Gastroesophageal sphincter (tissue), 4 donors: ENCODE measurements around the gene KRT34. TPM values are rescaled to one million over a fixed set of nuclear protein-coding genes. Genes with fewer than 3 reads are reported as not detected.
"Not testable (repeated sequence)": the region's sequence is repeated elsewhere in the genome, so short reads cannot be mapped to it uniquely, and the experiment has no call there.

Experiments
- ATAC-seq: fragments of 150-250 bp; one replicate; pipeline ENCODE4 v1.9.1; 2016; ENCODE audit warnings: mild to moderate bottlenecking, moderate library complexity
- H3K27ac ChIP-seq, 4 donors: fragments of 200-600 bp; sonication (generic) in 3 of 4; 1 replicate in 3 of 4; 2 replicates in 1 of 4; pipeline ENCODE4 v1.5.1; 2016 to 2019
- H3K27me3 ChIP-seq: fragments of 200-600 bp; sonication (generic); one replicate; pipeline ENCODE4 v1.5.1; 2019
- H3K36me3 ChIP-seq, 2 donors: fragments of 200-600 bp; sonication (generic); one replicate each; pipeline ENCODE4 v1.5.1; 2019; ENCODE audit warnings: control low read depth in 1 of 2
- H3K4me1 ChIP-seq, 3 donors: fragments of 200-600 bp; sonication (generic); 1 replicate in 2 of 3; 2 replicates in 1 of 3; pipeline ENCODE4 v1.5.1; 2016 to 2019; ENCODE audit warnings: control low read depth in 2 of 3
- H3K4me3 ChIP-seq, 2 donors: fragments of 200-600 bp; sonication (generic); one replicate each; pipeline ENCODE4 v1.5.1; 2019; ENCODE audit warnings: mild to moderate bottlenecking in 1 of 2, moderate library complexity in 1 of 2
- H3K9me3 ChIP-seq, 3 donors: fragments of 200-600 bp; sonication (generic); one replicate each; pipeline ENCODE4 v1.5.1; 2017 to 2019; ENCODE audit warnings: control low read depth in 2 of 3
- CTCF ChIP-seq, 4 experiments: fragments of 200-600 bp in 2 of 4; fragments of 450-650 bp in 2 of 4; sonication (generic) in 1 of 4; IDR thresholded peaks; one replicate each; pipeline ENCODE4 v1.5.1; 2017 to 2019; ENCODE audit warnings: antibody characterized with exemption in 4 of 4, mild to moderate bottlenecking in 2 of 4, moderate library complexity in 2 of 4
- EP300 ChIP-seq: sonication (generic); formaldehyde crosslinking; IDR thresholded peaks from one replicate; pipeline ENCODE4 v1.6.1; 2017; ENCODE audit warnings: antibody characterized with exemption, mild to moderate bottlenecking
- POLR2A ChIP-seq, 2 donors: fragments of 450-650 bp; IDR thresholded peaks; one replicate each; pipeline ENCODE4 v1.6.1; 2017; ENCODE audit warnings: antibody characterized with exemption in 2 of 2, mild to moderate bottlenecking in 2 of 2, moderate library complexity in 1 of 2
- POLR2AphosphoS5 ChIP-seq: sonication (generic); formaldehyde crosslinking; IDR thresholded peaks from one replicate; pipeline ENCODE4 v1.6.1; 2017; ENCODE audit warnings: antibody characterized with exemption
- WGBS, 2 donors: methylation state at CpG; one replicate each; pipeline ENCODE4 v1.1.5; 2018; ENCODE audit warnings: low coverage in 1 of 2; 5-methylcytosine and 5-hydroxymethylcytosine counted together
- total RNA-seq, 4 donors: library from RNA; depleted of rRNA; stranded (reverse); fragments of >200 nt; gene quantifications; one replicate each; pipeline ENCODE4 v1.1.0, GENCODE V29; 2016

The KRT34 gene
- under 1 TPM in 1 of 4 donors, not detected in 3; 0.27 TPM for total RNA-seq

GRCh38 chr17:41381943-41382342 lies at the start of gene KRT34:
Gene KRT34, minus strand, starts transcription at chr17:41382306. Its CDS starts 60 bp downstream, at chr17:41382246.
- Histone ChIP-seq H3K27me3 (peaks cover 14% of the 10 kb centered on the region), H3K9me3 (peaks cover 0 to 14% (median 0%) of the 10 kb centered on the region in 3 donors)
- H3K4me1 ChIP-seq, ATAC-seq, H3K4me3 ChIP-seq, H3K27ac ChIP-seq, H3K36me3 ChIP-seq: not testable (repeated sequence)
- 100% methylated on average over 5 of the region's 13 CpGs; no CpG with 5 or more reads in 1 of the 2 donors for WGBS, 2 donors

DNA sequence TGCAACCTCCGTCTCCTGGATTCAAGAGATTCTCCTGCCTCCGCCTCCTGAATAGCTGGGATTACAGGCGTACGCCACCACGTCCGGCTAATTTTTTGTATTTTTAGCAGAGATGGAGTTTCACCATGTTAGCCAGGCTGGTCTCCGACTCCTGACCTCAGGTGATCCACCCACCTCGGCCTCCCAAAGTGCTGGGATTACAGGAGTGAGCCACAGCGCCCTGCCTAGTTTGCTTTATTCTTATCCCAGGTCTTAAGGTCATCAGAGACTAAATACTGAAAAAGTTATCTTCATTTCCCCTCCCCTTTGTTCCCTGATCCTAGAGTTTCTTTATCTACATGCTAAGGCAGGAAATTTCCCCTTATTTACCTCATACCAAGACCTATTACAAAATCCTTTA lies 48.3 kb upstream of the KRT34 start:
- not testable (repeated sequence) for H3K36me3 ChIP-seq, H3K4me1 ChIP-seq, ATAC-seq, H3K9me3 ChIP-seq, H3K27me3 ChIP-seq, H3K27ac ChIP-seq, H3K4me3 ChIP-seq
- 78 to 80% methylated on average over 1 to 9 of the region's 9 CpGs for WGBS, 2 donors

DNA sequence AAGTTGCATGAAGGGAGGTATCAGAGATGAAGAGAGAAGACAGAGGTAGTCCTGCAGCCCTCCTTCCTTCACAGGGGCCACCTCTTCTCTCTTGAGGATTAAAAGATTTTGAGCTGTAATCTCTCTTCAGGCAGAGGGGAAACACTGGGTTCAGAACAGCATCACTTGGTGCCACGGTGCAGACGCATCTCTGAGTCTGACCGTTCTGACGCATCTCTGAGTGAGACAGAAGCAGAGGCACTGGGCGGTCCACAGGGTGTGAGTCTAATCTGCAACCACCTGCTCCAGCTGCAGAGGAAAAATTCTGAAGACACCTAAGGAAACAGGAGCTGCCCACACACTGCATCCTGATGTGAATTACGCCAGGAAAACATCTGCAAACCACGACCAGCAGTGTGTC lies 47.6 kb upstream of the KRT34 start:
- Histone ChIP-seq H3K4me3 (no peak overlapping the region), H3K9me3 (no peaks in the 10 kb centered on the region), H3K4me1 (peaks cover 0 to 5% (median 0%) of the 10 kb centered on the region in 3 donors), H3K27me3 (no peaks in the 10 kb centered on the region), H3K27ac (no peak overlapping the region), H3K36me3 (no peaks in the 10 kb centered on the region)
- 74 to 80% methylated on average over 1 to 5 of the region's 7 CpGs for WGBS, 2 donors
- ATAC-seq: no peak
- TF ChIP-seq EP300: no peak
- no peak for TF ChIP-seq POLR2AphosphoS5
- TF ChIP-seq CTCF (IDR thresholded peaks at IDR 0.05): no peak
- TF ChIP-seq POLR2A (IDR thresholded peaks at IDR 0.05): no peak

- TF ChIP-seq CTCF (IDR thresholded peaks at IDR 0.05): no peak
- no peak for TF ChIP-seq EP300
- TF ChIP-seq POLR2A (IDR thresholded peaks at IDR 0.05): no peak
- TF ChIP-seq POLR2AphosphoS5: no peak
- Histone ChIP-seq H3K27ac (no peak overlapping the region), H3K27me3 (no peaks in the 10 kb centered on the region), H3K4me3 (no peak overlapping the region), H3K9me3 (no peaks in the 10 kb centered on the region), H3K4me1 (no peaks in the 10 kb centered on the region), H3K36me3 (no peaks in the 10 kb centered on the region)
- WGBS, 2 donors: 73 to 77% methylated on average over 2 to 4 of the region's 4 CpGs
- ATAC-seq: no peak
Measured at GRCh38 chr17:41428591-41429291, 46.6 kb upstream of the KRT34 start.

DNA sequence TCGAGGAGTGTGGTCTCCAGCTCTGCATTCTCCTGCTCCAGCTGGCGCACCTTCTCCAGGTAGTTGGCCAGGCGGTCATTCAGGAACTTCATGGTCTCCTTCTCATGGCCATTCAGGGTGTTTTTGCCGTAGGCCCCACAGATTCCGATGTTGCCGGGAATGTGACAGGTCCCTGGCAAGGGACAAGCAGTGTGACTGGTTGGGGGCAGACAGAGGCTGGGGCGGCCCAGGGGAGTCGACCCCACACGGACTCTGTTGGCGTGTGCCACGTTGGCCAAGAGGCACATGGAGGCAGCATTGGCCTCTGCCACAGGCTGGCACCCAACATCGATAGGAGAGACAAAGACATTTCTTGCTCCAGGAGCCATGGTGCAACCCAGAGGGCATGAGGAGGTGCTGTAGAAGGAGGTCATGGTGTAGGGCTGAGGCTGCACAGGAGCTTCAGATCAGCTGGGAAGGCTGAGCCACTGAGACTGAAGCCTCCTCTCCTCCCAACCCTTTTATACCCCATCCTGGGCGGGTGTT lies 42.1 kb upstream of the KRT34 start, which contains the start of gene KRT37:
Gene KRT37 (minus strand): TSS at position 475 of the 525 bp plus-strand sequence. CDS start 62 bp downstream, at position 413.
- ATAC-seq: no peak

DNA sequence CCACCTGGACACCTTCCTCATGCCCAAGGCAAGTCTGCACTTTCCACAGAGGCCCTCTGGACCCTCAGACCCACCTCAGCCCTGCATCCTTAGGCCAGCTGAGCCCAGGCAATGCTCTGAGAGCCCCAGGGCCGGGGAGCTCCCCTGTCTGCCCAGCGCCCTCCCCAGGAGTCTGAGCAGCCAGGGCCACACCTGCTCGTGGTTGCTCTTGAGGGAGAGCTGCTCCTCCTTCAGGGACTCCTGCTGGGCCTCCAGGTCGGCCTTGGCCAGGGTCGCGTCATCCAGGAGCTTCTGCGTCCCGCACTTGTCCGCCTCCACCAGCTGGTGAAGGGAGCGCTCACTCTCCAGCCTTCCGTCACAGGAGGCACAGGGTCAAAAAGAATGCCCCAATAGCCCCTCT lies 40.5 kb upstream of the KRT34 start:
- H3K27ac ChIP-seq, H3K4me3 ChIP-seq, H3K4me1 ChIP-seq, H3K27me3 ChIP-seq, H3K36me3 ChIP-seq, H3K9me3 ChIP-seq, ATAC-seq: not testable (repeated sequence)
- 97% methylated on average over 6 of the region's 11 CpGs; no CpG with 5 or more reads in 1 of the 2 donors for WGBS, 2 donors

More for the DNA sequence above, 42.1 kb upstream of the KRT34 start, which contains the start of gene KRT37:
- TF ChIP-seq CTCF (IDR thresholded peaks at IDR 0.05): no peak
- H3K36me3 ChIP-seq: no peaks in the 10 kb centered on the region
- H3K4me1 ChIP-seq: no peaks in the 10 kb centered on the region
- no peaks in the 10 kb centered on the region for H3K27me3 ChIP-seq
- H3K9me3 ChIP-seq: no peaks in the 10 kb centered on the region
- 92 to 100% methylated on average over 2 of the region's 13 CpGs for WGBS, 2 donors
- no peak within 1 kb of the TSS for H3K27ac ChIP-seq
- H3K4me3 ChIP-seq: no peak within 1 kb of the TSS
